ENCODE measurements around the gene PRDM12.

DNA sequence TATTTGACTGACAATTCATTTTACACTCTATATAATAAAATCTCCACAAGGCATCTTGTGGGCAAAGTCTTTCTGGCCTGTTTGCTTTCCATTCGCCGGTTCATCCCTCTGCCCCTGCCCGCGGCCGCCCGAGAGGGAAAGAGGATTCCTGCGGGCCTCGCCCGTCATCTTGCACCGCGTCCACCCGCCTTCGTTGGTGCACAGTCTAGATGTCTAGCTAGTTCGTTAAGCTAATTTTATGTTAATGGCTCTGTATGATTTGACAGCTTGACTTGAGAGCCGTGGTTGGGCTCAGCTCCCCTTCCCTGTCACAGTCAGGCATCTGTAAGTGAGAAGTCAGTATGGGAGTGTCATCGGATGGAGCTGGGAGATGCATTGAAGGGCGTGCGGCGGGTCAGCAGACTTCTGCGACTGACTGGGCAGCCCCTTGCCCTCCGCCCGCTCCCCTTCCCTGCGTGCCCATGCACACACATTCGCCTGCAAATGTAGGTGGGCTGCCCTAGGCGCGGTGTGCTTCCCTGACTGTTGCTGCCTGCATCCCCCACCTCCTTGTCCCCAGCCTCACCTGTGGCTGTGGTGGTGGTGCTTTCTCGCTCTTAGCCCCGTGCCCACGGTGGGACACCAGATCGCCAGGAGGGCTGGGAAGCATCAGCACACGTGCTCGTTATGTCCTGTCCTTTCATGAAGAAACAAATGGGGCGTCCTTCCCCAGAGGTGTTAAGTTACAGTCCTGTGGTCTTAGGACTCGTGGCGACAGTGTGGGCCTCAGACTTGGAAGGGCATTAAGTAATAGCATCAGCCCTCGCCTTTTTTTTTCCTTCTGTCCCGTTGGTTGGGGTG, 25.9 kb upstream of the PRDM12 start:
- TF ChIP-seq, protein P1, sequence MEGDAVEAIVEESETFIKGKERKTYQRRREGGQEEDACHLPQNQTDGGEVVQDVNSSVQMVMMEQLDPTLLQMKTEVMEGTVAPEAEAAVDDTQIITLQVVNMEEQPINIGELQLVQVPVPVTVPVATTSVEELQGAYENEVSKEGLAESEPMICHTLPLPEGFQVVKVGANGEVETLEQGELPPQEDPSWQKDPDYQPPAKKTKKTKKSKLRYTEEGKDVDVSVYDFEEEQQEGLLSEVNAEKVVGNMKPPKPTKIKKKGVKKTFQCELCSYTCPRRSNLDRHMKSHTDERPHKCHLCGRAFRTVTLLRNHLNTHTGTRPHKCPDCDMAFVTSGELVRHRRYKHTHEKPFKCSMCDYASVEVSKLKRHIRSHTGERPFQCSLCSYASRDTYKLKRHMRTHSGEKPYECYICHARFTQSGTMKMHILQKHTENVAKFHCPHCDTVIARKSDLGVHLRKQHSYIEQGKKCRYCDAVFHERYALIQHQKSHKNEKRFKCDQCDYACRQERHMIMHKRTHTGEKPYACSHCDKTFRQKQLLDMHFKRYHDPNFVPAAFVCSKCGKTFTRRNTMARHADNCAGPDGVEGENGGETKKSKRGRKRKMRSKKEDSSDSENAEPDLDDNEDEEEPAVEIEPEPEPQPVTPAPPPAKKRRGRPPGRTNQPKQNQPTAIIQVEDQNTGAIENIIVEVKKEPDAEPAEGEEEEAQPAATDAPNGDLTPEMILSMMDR (IDR thresholded peaks at IDR 0.05 in 4 of 5, conservative IDR thresholded peaks at IDR 0.05 in 1 of 5): no peak
- TF ChIP-seq POLR2A (IDR thresholded peaks at IDR 0.05): no peak
